NB4 (cell line): ENCODE data around the gene RTP3.

Experiments
- DNase-seq: peaks from one replicate; pipeline ENCODE4 v3.0.0; 2010; ENCODE audit warnings: low read depth
- H3K4me3 ChIP-seq: one replicate; pipeline ENCODE4 v1.5.1; 2011; ENCODE audit warnings: mild to moderate bottlenecking, low read depth, low read length, moderate library complexity
- CTCF ChIP-seq: IDR thresholded peaks from one replicate; pipeline ENCODE4 v1.5.1; 2012; ENCODE audit warnings: low read depth, low read length
- MAX ChIP-seq: IDR thresholded peaks from 2 replicates; pipeline ENCODE4 v1.6.1; 2011; ENCODE audit warnings: low read depth, low read length
- MYC ChIP-seq: IDR thresholded peaks from 2 replicates; pipeline ENCODE4 v1.6.1; 2011; ENCODE audit warnings: low read depth, low read length
- POLR2A ChIP-seq: IDR thresholded peaks from 2 replicates; pipeline ENCODE4 v1.6.1; 2011; ENCODE audit warnings: mild to moderate bottlenecking; ENCODE audit not compliant: insufficient read length; ENCODE audit errors: extremely low read depth

RTP3 gene

DNA sequence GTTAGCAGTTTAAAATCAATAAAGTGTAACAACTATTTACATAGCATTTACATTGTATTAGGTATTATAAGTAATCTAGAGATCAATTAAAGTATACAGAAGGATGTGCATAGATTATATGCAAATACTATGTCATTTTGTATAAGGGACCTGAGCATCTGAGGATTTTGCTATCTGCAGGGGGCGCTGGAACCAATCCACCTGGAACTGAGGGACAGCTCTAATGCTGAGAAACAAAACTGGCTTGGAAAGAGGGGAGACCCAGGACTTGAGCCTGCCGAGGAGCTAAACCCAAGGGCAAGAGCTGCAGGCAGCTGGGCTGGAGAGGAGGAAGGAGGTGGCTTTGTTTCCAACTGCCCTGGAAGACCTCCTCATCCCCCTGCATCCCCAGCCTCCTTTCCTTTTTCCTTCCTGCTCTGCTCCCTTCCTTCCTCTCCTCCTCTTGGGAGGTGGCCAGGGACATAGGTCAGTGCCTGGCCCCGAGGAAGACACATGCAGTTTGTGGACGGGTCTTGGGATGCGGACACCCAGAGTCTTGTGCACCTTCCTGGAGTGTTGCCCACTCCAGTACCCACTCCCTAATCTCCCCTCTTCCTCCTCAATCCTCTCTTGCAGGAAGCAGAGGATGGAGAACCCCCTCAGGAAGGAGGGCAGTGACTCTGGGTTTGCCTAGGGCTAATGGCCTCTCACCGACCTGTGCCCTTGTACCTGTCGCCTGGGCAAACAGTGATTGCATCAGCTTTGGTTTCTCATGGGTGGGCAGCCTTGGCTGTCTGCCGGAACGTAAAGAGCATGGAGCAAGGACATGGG lies 825 bp upstream of the RTP3 start:
- TF ChIP-seq CTCF (peak; percentile 37), MYC (no peak)
- no peak overlapping the region for H3K4me3 ChIP-seq
- DNase-seq, result peak; percentile 62

- DNase-seq, result no peak
- no peak overlapping the region for H3K4me3 ChIP-seq
- no peak for TF ChIP-seq MYC
- TF ChIP-seq CTCF, result no peak
Observed at GRCh38 chr3:46498916-46499519, 1.2 kb downstream of the RTP3 start.

GRCh38 chr3:46500656-46501635 lies 3.2 kb downstream of the RTP3 start:
- TF ChIP-seq MAX, result no peak
- no peak for TF ChIP-seq CTCF
- no peak for TF ChIP-seq MYC
- no peak for TF ChIP-seq POLR2A
- peak; percentile 20 for DNase-seq
- no peak overlapping the region for H3K4me3 ChIP-seq

- no peak overlapping the region for H3K4me3 ChIP-seq
- TF ChIP-seq POLR2A, result no peak
- TF ChIP-seq MAX, result no peak
- no peak for TF ChIP-seq MYC
- TF ChIP-seq CTCF, result no peak
- DNase-seq, result no peak
Observed at GRCh38 chr3:46501702-46502101, 3.9 kb downstream of the RTP3 start.

- TF ChIP-seq MYC, result no peak
- TF ChIP-seq CTCF, result no peak
- TF ChIP-seq MAX, result no peak
- TF ChIP-seq POLR2A, result no peak
- no peak for DNase-seq
- no peak overlapping the region for H3K4me3 ChIP-seq
Observed at GRCh38 chr3:46503200-46503874, 5.6 kb downstream of the RTP3 start.
